H1 (cell line): ENCODE results near the gene RPS28. TPM values are rescaled to one million over a fixed set of nuclear protein-coding genes. Genes with fewer than 3 reads are reported as not detected.

Experiments used
- BACH1 ChIP-seq: IDR thresholded peaks from 2 replicates; pipeline ENCODE4 v1.6.1; 2012; ENCODE audit warnings: low read length, improper control_type of control experiment
- CTBP2 ChIP-seq: IDR thresholded peaks from 2 replicates; pipeline ENCODE4 v1.7.0; 2011; ENCODE audit warnings: borderline replicate concordance, mild to moderate bottlenecking, moderate library complexity, mixed read lengths, low read length; ENCODE audit not compliant: insufficient read depth, insufficient read length
- EZH2 ChIP-seq: fragments of 200-600 bp; sonication (generic); IDR thresholded peaks from 2 replicates; pipeline ENCODE4 v1.7.1; 2012; ENCODE audit warnings: low read depth, mild to moderate bottlenecking, moderate library complexity, low read length, inconsistent platforms; ENCODE audit not compliant: severe bottlenecking
- GABPA ChIP-seq: IDR thresholded peaks from 2 replicates; pipeline ENCODE4 v1.6.1; 2011; ENCODE audit warnings: mild to moderate bottlenecking, low read length, moderate library complexity, borderline replicate concordance; ENCODE audit not compliant: insufficient read depth
- GTF2F1 ChIP-seq: IDR thresholded peaks from 2 replicates; pipeline ENCODE4 v1.6.1; 2012; ENCODE audit warnings: low read depth, low read length, improper control_type of control experiment, borderline replicate concordance
- JUND ChIP-seq: IDR thresholded peaks from 2 replicates; pipeline ENCODE4 v1.6.1; 2011; ENCODE audit warnings: mild to moderate bottlenecking, improper control_type of control experiment, low read length
- KDM5A ChIP-seq: fragments of 200-600 bp; IDR thresholded peaks from 2 replicates; pipeline ENCODE4 v1.7.1; 2012; ENCODE audit warnings: mild to moderate bottlenecking, low read length, inconsistent platforms, mixed read lengths
- RXRA ChIP-seq: IDR thresholded peaks from 2 replicates; pipeline ENCODE4 v1.6.1; 2011; ENCODE audit warnings: low read depth, mild to moderate bottlenecking, low read length, moderate library complexity; ENCODE audit not compliant: insufficient read depth
- SAP30 ChIP-seq: fragments of 300-600 bp; sonication (generic); IDR thresholded peaks from 2 replicates; pipeline ENCODE4 v1.7.1; 2012; ENCODE audit warnings: low read length, moderate library complexity, mild to moderate bottlenecking, inconsistent platforms; ENCODE audit not compliant: insufficient read depth, insufficient replicate concordance
- SP1 ChIP-seq: IDR thresholded peaks from 2 replicates; pipeline ENCODE4 v1.6.1; 2011; ENCODE audit warnings: low read depth, low read length
- polyA plus RNA-seq, 7 experiments: library from polyadenylated mRNA; depleted of rRNA in 3 of 7; stranded (reverse) in 5 of 7; unstranded in 2 of 7; fragments of >200 nt in 5 of 7; fragments of 200-250 nt in 2 of 7; gene quantifications; 1 replicate in 5 of 7; 2 replicates in 1 of 7; 4 replicates in 1 of 7; pipeline versions ENCODE4 v1.2.1 to v1.2.3, GENCODE V29; 2011 to 2013; ENCODE audit warnings: missing spikeins in 2 of 7, mixed read lengths in 2 of 7
- total RNA-seq: library from RNA; stranded (reverse); fragmentation: NEBNext Ultra II Directional; extraction: Animal tissue kit (Norgen Biotek cat#: 25700); gene quantifications from 2 replicates; pipeline ENCODE4 v1.2.1, GENCODE V29; 2021
- TF ChIP-seq, protein P1 (sequence below): IDR thresholded peaks from 2 replicates; pipeline ENCODE4 v1.6.1; 2012; ENCODE audit warnings: inconsistent platforms

RPS28 gene
- total and polyA plus RNA-seq, 2 of the 8 experiments (the other 6 are each of a cell fraction or from before 2014, with no cell fraction given) = 1,241 to 1,699 TPM

DNA sequence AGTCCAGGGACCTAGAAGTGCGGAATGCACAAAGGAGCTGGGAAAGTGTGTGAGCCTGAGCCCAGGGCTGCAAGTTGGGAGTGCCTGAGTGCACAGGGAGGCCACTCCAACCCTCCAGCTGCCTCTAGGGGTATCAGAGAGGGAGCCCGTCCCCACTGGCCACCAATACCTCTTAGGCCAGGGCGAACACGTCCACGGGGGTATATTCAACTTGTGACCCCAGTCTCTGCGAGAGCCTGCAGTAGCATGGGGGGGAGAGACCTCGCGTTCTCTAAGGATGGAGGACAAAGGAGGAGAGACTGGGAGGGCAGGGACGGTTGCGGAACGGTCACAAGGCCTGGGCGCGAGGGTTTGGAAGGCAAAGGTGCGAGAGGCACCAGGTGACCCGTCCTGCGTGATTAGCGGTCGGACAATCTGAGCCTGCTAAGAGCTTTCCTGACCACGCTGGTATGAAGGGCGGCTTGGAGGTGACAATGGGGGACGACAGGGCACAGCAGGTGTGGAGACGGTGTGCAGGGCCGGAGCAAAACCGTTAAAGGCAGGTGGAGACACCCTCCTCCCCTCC, 13.8 kb upstream of the RPS28 start (continued):
- TF ChIP-seq, protein P1, sequence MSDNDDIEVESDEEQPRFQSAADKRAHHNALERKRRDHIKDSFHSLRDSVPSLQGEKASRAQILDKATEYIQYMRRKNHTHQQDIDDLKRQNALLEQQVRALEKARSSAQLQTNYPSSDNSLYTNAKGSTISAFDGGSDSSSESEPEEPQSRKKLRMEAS = no peak
- TF ChIP-seq SP1 (no peak), BACH1 (0 out of 2 replicates have a peak, but pooled peaks have one; percentile 2), GTF2F1 (no peak), EZH2 (no peak), CTBP2 (no peak), GABPA (no peak), JUND (no peak), SAP30 (peak; percentile 94), RXRA (no peak), KDM5A (no peak)
